SK-N-SH (cell line): ENCODE data around the gene PCDHGA1. TPM values are rescaled to one million over a fixed set of nuclear protein-coding genes. Genes with fewer than 3 reads are reported as not detected.

Source experiments
- CTCF ChIA-PET: fragments of 300-600, 350-600 bp; formaldehyde crosslinking; extraction: SDS; loops from one replicate; lab custom pipeline; 2021; lab: Yijun Ruan, JAX
- POLR2A ChIA-PET: fragments of 350-600 bp; sonication (Branson Sonifier 250); formaldehyde crosslinking; extraction: SDS; loops from one replicate; lab custom pipeline; 2020; ENCODE audit warnings: antibody characterized with exemption, inconsistent platforms; lab: Yijun Ruan, JAX
- DNase-seq: peaks from one replicate; pipeline ENCODE4 v3.0.0; 2012
- H2AFZ ChIP-seq: fragments of 200-600 bp; sonication (generic); 2 replicates; pipeline ENCODE4 v1.8.1; 2016; ENCODE audit warnings: antibody characterized with exemption, mild to moderate bottlenecking, low read depth
- H3F3A ChIP-seq: fragments of 200-600 bp; sonication (generic); replicated peaks from 2 replicates; pipeline ENCODE3; 2016; ENCODE audit warnings: antibody characterized with exemption, mild to moderate bottlenecking; ENCODE audit not compliant: insufficient read depth
- H3K27ac ChIP-seq, 2 experiments: fragments of 200-500 bp in 1 of 2; fragments of 200-600 bp in 1 of 2; sonication (Bioruptor generic) in 1 of 2; sonication (generic), shearing (Covaris generic) in 1 of 2; 2 replicates each; pipeline versions ENCODE4 v1.5.1 to v1.6.1; 2014 to 2016; ENCODE audit warnings: low read depth in 2 of 2, inconsistent platforms in 1 of 2, low read length in 1 of 2, mild to moderate bottlenecking in 1 of 2, mixed read lengths in 1 of 2
- H3K27me3 ChIP-seq: fragments of 200-600 bp; sonication (generic), shearing (Covaris generic); 2 replicates; pipeline ENCODE4 v1.6.1; 2016; ENCODE audit warnings: mixed run types; ENCODE audit not compliant: insufficient read depth
- H3K36me3 ChIP-seq, 2 experiments: fragments of 200-500 bp in 1 of 2; fragments of 200-600 bp in 1 of 2; sonication (Bioruptor generic) in 1 of 2; sonication (generic) in 1 of 2; replicated peaks in 1 of 2; 2 replicates each; pipeline versions ENCODE3 to v1.5.1; 2014 to 2016; ENCODE audit warnings: low read length in 1 of 2, mild to moderate bottlenecking in 1 of 2; ENCODE audit not compliant: insufficient read depth in 2 of 2, control insufficient read depth in 1 of 2
- H3K4me1 ChIP-seq, 2 experiments: fragments of 200-500 bp in 1 of 2; fragments of 200-600 bp in 1 of 2; sonication (Bioruptor generic) in 1 of 2; sonication (generic), shearing (Covaris generic) in 1 of 2; 2 replicates each; pipeline versions ENCODE4 v1.5.1 to v1.6.1; 2014 to 2016; ENCODE audit warnings: low read depth in 1 of 2, low read length in 1 of 2, mixed run types in 1 of 2; ENCODE audit not compliant: insufficient read depth in 2 of 2, control insufficient read depth in 1 of 2
- H3K4me2 ChIP-seq: fragments of 200-600 bp; sonication (generic), shearing (Covaris generic); 2 replicates; pipeline ENCODE4 v1.6.1; 2017; ENCODE audit warnings: mixed run types
- H3K4me3 ChIP-seq, 2 experiments: fragments of 200-500 bp in 1 of 2; fragments of 200-600 bp in 1 of 2; sonication (Bioruptor generic) in 1 of 2; sonication (generic), shearing (Covaris generic) in 1 of 2; 2 replicates each; pipeline versions ENCODE4 v1.5.1 to v1.8.1; 2014 to 2016; ENCODE audit warnings: low read depth in 2 of 2, inconsistent platforms in 1 of 2, low read length in 1 of 2, mild to moderate bottlenecking in 1 of 2, mixed read lengths in 1 of 2, moderate library complexity in 1 of 2
- H3K79me2 ChIP-seq: fragments of 200-600 bp; sonication (generic); 2 replicates; pipeline ENCODE4 v1.8.1; 2017; ENCODE audit warnings: mild to moderate bottlenecking; ENCODE audit not compliant: insufficient read depth
- H3K9ac ChIP-seq: fragments of 200-600 bp; sonication (generic); 2 replicates; pipeline ENCODE4 v1.6.1; 2017; ENCODE audit warnings: mixed run types
- H3K9me2 ChIP-seq: fragments of 200-600 bp; sonication (generic); 2 replicates; pipeline ENCODE4 v1.6.1; 2017; ENCODE audit warnings: mixed run types
- H3K9me3 ChIP-seq: fragments of 200-600 bp; sonication (generic); 2 replicates; pipeline ENCODE4 v1.6.1; 2017; ENCODE audit warnings: mixed run types, mild to moderate bottlenecking, moderate library complexity
- H4K20me1 ChIP-seq: fragments of 200-600 bp; sonication (generic); 2 replicates; pipeline ENCODE4 v1.6.1; 2017; ENCODE audit warnings: mild to moderate bottlenecking, mixed run types; ENCODE audit not compliant: insufficient read depth
- CTCF ChIP-seq: fragments of 200-600 bp; sonication (generic); IDR thresholded peaks from 2 replicates; pipeline ENCODE4 v1.6.1; 2017; ENCODE audit warnings: antibody characterized with exemption, mild to moderate bottlenecking, moderate library complexity
- EP300 ChIP-seq, 2 experiments: IDR thresholded peaks; 2 replicates each; pipeline versions ENCODE4 v1.4.0 to v1.6.1; 2012; ENCODE audit warnings: borderline replicate concordance in 1 of 2, low read depth in 1 of 2, low read length in 1 of 2
- EZH2phosphoT487 ChIP-seq: fragments of 200-600 bp; sonication (generic); IDR thresholded peaks from 2 replicates; pipeline ENCODE4 v1.6.1; 2017; ENCODE audit warnings: low read depth, mixed run types, mild to moderate bottlenecking, antibody characterized with exemption, moderate library complexity, borderline replicate concordance
- FOSL2 ChIP-seq: IDR thresholded peaks from 2 replicates; pipeline ENCODE4 v1.4.0; 2012; ENCODE audit warnings: low read depth, mild to moderate bottlenecking, moderate library complexity, borderline replicate concordance
- IRF3 ChIP-seq: fragments of 150-350 bp; IDR thresholded peaks from 2 replicates; pipeline ENCODE4 v1.6.1; 2016; ENCODE audit warnings: mild to moderate bottlenecking, low read depth, low read length
- JUND ChIP-seq: IDR thresholded peaks from 2 replicates; pipeline ENCODE4 v1.4.0; 2012
- MEF2A ChIP-seq: IDR thresholded peaks from 2 replicates; pipeline ENCODE4 v1.4.0; 2012; ENCODE audit warnings: low read depth, borderline replicate concordance
- MXI1 ChIP-seq: IDR thresholded peaks from 2 replicates; pipeline ENCODE4 v1.6.1; 2012; ENCODE audit warnings: mild to moderate bottlenecking, low read depth, low read length, improper control_type of control experiment
- NFIC ChIP-seq: IDR thresholded peaks from 2 replicates; pipeline ENCODE4 v1.4.0; 2012; ENCODE audit warnings: borderline replicate concordance
- PBX3 ChIP-seq: IDR thresholded peaks from 2 replicates; pipeline ENCODE4; 2012
- POLR2AphosphoS5 ChIP-seq: IDR thresholded peaks from 2 replicates; pipeline ENCODE4 v1.6.1; 2012; ENCODE audit warnings: low read depth, low read length
- RAD21 ChIP-seq: IDR thresholded peaks from 2 replicates; pipeline ENCODE4 v1.6.1; 2012; ENCODE audit warnings: mild to moderate bottlenecking, low read length
- REST ChIP-seq: IDR thresholded peaks from 2 replicates; pipeline ENCODE4 v1.6.1; 2012; ENCODE audit warnings: mild to moderate bottlenecking, low read depth, low read length, moderate library complexity
- TCF12 ChIP-seq: IDR thresholded peaks from 2 replicates; pipeline ENCODE4 v1.4.0; 2012
- TEAD4 ChIP-seq: IDR thresholded peaks from 2 replicates; pipeline ENCODE4 v1.4.0; 2012; ENCODE audit warnings: mild to moderate bottlenecking, borderline replicate concordance; ENCODE audit not compliant: insufficient read depth
- USF2 ChIP-seq: fragments of 150-350 bp; IDR thresholded peaks from 2 replicates; pipeline ENCODE4 v1.6.1; 2017; ENCODE audit warnings: antibody characterized with exemption, low read length, low read depth, borderline replicate concordance
- WGBS: methylation state at CpG from one replicate; pipeline ENCODE4 v1.1.6; 2017; ENCODE audit warnings: low lambda C conversion rate; 5-methylcytosine and 5-hydroxymethylcytosine counted together
- polyA plus RNA-seq, 3 experiments: library from polyadenylated mRNA; depleted of rRNA; stranded (reverse); fragments of >200 nt; gene quantifications; 2 replicates each; pipeline ENCODE4 v1.2.3, GENCODE V29; 2012

Gene PCDHGA1
- polyA plus RNA-seq, 1 of the 3 experiments (the other 2 are of a cell fraction), result 1.2 TPM

GRCh38 chr5:141507387-141508091 lies 177.2 kb downstream of the PCDHGA1 start:
- H3K79me2 ChIP-seq, result peaks cover 25% of the 10 kb centered on the region
- H3F3A ChIP-seq, result peaks cover 45% of the 10 kb centered on the region
- H3K9ac ChIP-seq, result peak overlapping the region; percentile 84
- no peaks in the 10 kb centered on the region for H3K9me2 ChIP-seq
- TF ChIP-seq EP300 (IDR thresholded peaks at IDR 0.05; ENCODE audit: borderline replicate concordance in 1 of 2, low read depth in 1 of 2, low read length in 1 of 2) (0 out of 4 replicates have a peak, but pooled peaks of 1 of the 2 experiments have one; percentile 4), RAD21 (0 out of 2 replicates have a peak, but pooled peaks have one; percentile 8), IRF3 (no peak), EZH2phosphoT487 (no peak)
- DNase-seq, result peak; percentile 66
- H2AFZ ChIP-seq, result no peak overlapping the region
- no peaks in the 10 kb centered on the region for H3K9me3 ChIP-seq
- H3K4me3 ChIP-seq, result 0 out of 4 replicates have a peak overlapping the region, but pooled peaks of 1 of the 2 experiments have one; percentile 57
- WGBS, result 54% methylated on average over 7 of the region's 11 CpGs
- H3K27ac ChIP-seq, result peak overlapping the region; percentile 98 to 99
- peaks cover 40 to 41% of the 10 kb centered on the region in 2 experiments for H3K4me1 ChIP-seq
- peak overlapping the region; percentile 82 for H3K4me2 ChIP-seq
- no peaks in the 10 kb centered on the region for H3K27me3 ChIP-seq
- POLR2A ChIA-PET, result interaction anchor here (1.3 to 2.5 kb wide), 4 partner anchors 11 to 31 kb away, joined by 4 to 13 read pairs (median 6); partner anchors contain the start of gene PCDHGC3
- H4K20me1 ChIP-seq, result no peaks in the 10 kb centered on the region
- peaks cover 28 to 58% of the 10 kb centered on the region in 2 experiments for H3K36me3 ChIP-seq
- CTCF ChIA-PET, result interaction anchor here (1.0 to 8.5 kb wide), 11 partner anchors 11 to 124 kb away, joined by 3 to 75 read pairs (median 7); partner anchors contain the start of genes PCDHGA7, PCDHGB7, PCDHGC3 and PCDHGC4

GRCh38 chr5:141508440-141508797 lies 178.1 kb downstream of the PCDHGA1 start:
- ChIA-PET POLR2A (interaction anchor here (0.5 to 2.5 kb wide), 4 partner anchors 10 to 703 kb away, joined by 3 to 13 read pairs (median 4); no protein-coding TSS in a partner anchor), CTCF (interaction anchor here (1.2 to 8.5 kb wide), 10 partner anchors 10 to 125 kb away, joined by 3 to 75 read pairs (median 8); partner anchors contain the start of genes PCDHGA7, PCDHGB7, PCDHGC3 and PCDHGC4)
- peaks cover 54% of the 10 kb centered on the region for H3F3A ChIP-seq
- peak overlapping the region; percentile 10; the same call in 1 of the 2 replicates for H2AFZ ChIP-seq
- H3K4me1 ChIP-seq, result peaks cover 49 to 50% of the 10 kb centered on the region in 2 experiments
- H3K9me2 ChIP-seq, result no peaks in the 10 kb centered on the region
- H3K36me3 ChIP-seq, result peaks cover 28 to 58% of the 10 kb centered on the region in 2 experiments
- no peaks in the 10 kb centered on the region for H4K20me1 ChIP-seq
- peak overlapping the region; percentile 84 for H3K9ac ChIP-seq
- no peaks in the 10 kb centered on the region for H3K9me3 ChIP-seq
- no peak for DNase-seq
- H3K79me2 ChIP-seq, result peaks cover 19% of the 10 kb centered on the region
- peak overlapping the region; percentile 82 for H3K4me2 ChIP-seq
- H3K27me3 ChIP-seq, result no peaks in the 10 kb centered on the region
- H3K27ac ChIP-seq, result peak overlapping the region; percentile 98 to 99
- H3K4me3 ChIP-seq, result peak overlapping the region; percentile 19 to 57
- WGBS, result 14% methylated on average over 9 of the region's 9 CpGs
- no peak for TF ChIP-seq TCF12
- no peak for TF ChIP-seq USF2
- no peak for TF ChIP-seq POLR2AphosphoS5
- TF ChIP-seq MXI1, result no peak; the same call in 1 of the 2 replicates
- TF ChIP-seq NFIC, result no peak
- no peak for TF ChIP-seq MEF2A
- no peak for TF ChIP-seq CTCF
- TF ChIP-seq FOSL2, result no peak
- TF ChIP-seq RAD21, result no peak
- TF ChIP-seq TEAD4, result no peak
- TF ChIP-seq EZH2phosphoT487, result no peak
- no peak for TF ChIP-seq PBX3
- TF ChIP-seq JUND, result no peak
- no peak for TF ChIP-seq REST
